HG03196 (cell line): Measurements from ENCODE around the gene FAM83G.

ENCODE experiments used
- ATAC-seq: cut with Tn5 transposase; IDR thresholded peaks from one replicate; pipeline ENCODE4 v1.9.1; 2021; ENCODE audit not compliant: unreplicated experiment

Gene FAM83G

GRCh38 chr17:19012171-19013080 is 7.9 kb upstream of the FAM83G start:
- ATAC-seq = no peak

GRCh38 chr17:19011581-19011980 is 7.0 kb upstream of the FAM83G start:
- no peak for ATAC-seq

GRCh38 chr17:19010729-19011505 is 6.4 kb upstream of the FAM83G start:
- ATAC-seq = no peak

DNA sequence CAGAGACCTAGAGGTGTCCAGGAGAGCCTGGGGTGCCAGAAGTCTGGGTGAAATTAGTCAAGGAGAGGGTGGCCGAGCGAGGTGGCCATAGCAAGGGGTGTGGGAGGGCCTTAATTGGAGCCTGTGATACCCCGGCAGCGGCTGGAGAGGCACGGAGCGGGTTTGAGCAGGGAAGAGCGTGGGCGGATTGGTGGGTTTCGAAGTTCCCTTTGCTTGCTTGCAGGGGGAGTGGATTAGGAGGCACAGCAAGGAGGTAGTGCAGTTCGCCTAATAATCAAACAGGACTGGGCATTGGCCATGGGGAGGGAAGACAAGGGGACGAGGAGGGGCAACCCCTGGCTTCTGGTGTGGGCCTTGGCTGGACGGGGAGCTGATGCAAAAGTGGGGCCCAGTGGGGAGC is 5.4 kb upstream of the FAM83G start:
- ATAC-seq = no peak

GRCh38 chr17:19006698-19007097 is 2.1 kb upstream of the FAM83G start:
- ATAC-seq = no peak

DNA sequence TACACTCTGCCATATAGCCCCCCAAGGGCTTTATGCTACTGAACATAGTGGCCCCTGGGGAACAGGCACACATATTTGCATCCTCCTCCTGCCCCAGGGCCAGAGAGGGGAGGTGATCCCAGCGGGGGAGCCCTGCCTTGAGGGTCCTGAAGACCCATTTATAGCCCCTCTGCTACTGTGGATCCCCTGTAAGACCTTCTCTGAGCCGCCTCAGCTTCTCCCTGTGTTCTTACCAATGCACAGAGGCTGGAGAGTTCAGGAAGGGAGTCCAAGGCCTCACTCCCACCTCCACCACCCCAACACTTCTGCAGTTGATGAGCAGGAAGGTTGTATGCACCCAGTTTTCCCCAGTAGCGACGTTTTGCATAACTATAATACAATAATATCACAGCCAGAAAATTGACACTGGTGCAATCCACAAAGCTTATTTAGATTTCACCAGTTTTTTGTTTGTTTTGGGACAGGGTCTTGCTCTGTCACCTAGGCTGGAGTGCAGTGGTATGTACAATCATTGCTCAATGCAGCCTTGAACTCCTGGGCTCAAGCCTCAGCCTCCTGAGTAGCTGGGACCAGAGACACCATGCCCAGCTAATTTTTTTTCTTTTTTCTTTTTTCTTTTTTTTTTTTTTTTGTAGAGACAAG is 1.3 kb upstream of the FAM83G start:
- no peak for ATAC-seq

DNA sequence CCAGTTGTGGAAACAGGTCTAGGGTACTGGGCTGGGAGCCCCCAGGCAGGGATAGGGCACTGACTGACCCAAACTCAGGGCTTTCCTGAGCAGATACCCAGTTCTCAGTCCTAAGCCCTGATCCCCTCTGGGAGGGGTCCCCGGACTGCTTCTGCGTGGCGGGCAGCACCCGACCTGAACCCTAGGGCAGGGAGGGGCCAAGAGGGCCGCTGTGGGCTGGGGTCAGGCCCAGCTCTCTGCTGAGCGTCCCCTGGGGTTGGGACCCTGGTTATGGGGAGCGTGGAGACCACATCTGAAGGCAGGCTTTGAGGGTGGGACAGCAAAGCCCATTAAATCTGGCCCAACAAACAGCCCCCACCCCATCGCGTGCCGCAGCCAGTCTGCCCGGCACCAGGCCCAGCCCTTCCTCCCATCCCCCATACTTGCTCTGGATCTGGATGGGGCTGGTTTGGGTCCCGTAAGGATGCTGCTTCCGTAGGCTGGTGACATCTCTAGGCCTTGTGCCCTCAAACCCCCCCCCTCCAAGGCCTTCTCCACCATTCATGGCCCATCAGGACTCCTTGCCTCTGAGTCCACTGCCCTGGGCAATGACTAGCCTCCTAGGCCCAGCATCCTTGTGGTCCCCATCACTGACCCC is 691 bp upstream of the FAM83G start:
- no peak for ATAC-seq

DNA sequence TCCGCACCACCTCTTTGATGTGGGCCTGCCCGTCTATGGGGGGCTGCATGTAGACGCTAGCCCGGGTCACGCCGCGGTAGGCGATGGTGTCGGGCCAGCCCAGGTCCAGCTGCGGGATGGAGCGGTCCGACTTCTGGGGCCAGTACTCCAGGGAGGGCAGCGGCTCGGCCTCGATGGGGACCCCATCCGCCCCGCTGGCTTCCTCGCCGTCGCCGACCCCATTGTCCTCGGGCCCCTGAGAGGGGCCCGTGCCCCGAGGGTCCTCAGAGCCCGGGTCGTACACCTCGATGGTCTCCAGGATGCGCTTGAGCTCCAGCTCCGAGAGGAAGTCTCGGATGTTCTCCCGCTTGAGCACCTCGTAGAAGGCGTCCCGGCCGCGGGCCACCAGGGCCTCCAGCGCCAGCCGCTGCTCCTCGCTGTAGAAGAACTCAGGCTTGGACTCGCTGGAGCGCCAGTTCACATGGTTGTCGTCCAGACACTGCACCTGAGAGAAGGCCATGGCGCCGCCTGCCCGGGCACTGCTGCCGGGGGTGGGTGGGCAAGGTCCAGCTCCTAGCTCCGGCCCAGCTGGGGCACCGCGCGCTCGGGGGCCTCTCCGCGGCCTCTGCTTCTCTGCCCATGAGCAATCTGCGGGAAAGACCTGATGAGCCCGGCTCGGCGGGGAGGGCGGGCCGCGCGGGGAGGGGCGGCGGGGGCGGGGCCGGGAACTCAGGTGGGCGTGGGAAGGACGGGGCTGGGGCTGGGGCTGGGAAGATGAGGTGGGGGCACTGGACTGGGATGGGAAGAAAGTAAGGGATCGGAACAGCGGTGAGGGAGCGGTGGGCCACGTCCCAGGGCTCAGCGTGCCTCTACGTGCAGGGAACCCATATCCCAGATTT is 782 bp downstream of the FAM83G start:
- ATAC-seq = peak; percentile 13

GRCh38 chr17:19002805-19003542 is 1.6 kb downstream of the FAM83G start:
- no peak for ATAC-seq

DNA sequence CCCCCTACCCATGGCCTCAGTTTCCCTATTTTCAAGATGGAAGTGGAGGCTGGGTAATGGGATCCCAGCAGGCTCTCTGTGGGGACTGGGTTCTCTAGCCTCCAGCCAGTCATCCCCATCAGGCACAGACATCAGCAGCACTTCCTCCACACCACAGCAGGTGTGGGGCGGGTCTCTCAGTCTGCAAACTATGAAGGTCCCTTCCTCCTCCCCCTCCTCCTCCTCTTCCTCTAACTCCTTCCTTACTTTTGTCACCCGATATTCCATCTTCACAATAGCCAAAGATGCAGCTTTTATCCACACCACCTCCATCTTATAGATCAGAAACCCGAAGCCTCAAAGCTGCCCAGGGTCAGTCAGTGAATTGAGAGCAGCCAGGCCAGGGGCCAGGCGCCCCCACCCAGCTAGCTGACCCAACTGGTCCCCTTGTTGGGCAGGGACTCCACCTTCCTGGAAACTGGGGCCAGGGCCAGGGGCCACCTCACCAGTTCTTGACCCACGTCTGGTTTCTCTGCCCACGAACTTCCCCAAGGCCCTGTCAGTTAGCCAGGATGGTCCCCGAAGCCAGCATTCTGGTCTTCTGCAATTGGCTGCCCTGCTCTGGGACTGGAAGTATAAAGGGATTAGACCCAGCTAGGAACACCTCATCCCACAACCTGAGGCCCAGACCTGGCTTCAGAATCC is 2.5 kb downstream of the FAM83G start:
- ATAC-seq = no peak

GRCh38 chr17:19000531-19001325 is 3.8 kb downstream of the FAM83G start:
- no peak for ATAC-seq

DNA sequence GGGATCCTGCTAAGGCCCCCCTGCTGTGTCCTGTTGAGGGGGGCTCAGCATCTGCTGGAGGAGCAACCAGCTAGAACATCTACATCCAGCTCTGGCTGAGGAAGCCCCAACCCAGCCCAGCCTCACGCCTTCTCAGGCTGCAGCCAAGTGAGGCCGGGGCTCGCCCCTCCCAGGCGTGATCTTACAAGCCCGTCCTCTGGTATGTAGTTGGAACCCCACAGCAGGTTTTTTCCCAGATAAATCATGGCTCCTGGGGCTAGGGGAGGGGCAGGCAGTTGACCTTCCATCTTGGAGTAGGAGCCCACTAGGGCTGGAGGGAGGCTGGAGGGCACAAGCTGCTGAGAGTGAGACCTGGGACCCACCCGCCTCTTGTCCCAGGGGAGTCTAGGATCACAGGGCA is 4.7 kb downstream of the FAM83G start:
- no peak for ATAC-seq

GRCh38 chr17:18999394-18999793 is 5.2 kb downstream of the FAM83G start:
- ATAC-seq = no peak

- no peak for ATAC-seq
Measured at GRCh38 chr17:18997650-18998196, 6.8 kb downstream of the FAM83G start.

DNA sequence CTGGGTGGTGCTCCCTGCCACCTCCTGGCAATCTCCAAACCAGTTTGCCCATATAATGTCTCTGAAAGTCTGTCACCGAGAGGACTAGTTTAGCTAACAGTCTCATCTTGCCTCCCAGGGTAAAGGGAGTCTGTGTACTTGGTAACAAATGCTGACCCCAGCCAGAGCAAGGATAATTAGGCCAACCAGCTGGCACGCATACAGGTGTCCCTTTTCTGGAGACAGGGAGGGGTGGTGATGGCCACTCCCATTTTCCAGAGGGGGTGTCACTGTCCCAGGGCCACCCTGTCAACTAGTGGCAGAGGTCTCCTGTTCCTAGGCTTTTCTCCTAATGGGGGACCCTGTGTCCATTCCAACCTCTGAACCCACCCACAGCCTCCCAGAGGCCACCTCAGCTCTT is 8.1 kb downstream of the FAM83G start:
- no peak for ATAC-seq

GRCh38 chr17:18995220-18995619 is 9.3 kb downstream of the FAM83G start:
- ATAC-seq = no peak

GRCh38 chr17:18994631-18995030 is 9.9 kb downstream of the FAM83G start:
- ATAC-seq = no peak
